Measurements from ENCODE around the gene PPP2R2D. TPM values are rescaled to one million over a fixed set of nuclear protein-coding genes. Genes with fewer than 3 reads are reported as not detected.

Gene PPP2R2D
- total and polyA plus RNA-seq, 4 donors: 15.6 to 51.4 (median 22.0) TPM

GRCh38 chr10:131996466-131997365, 95.9 kb downstream of the PPP2R2D start:
- ATAC-seq (ENCODE audit: insufficient read depth, low FRiP score) (no peak), DNase-seq (no peak)
- peak overlapping the region in 1 of 2 donors; percentile 9 for H3K9ac ChIP-seq (ENCODE audit: insufficient read depth in 1 of 2, low read length in 2 of 2)
- H3K27ac ChIP-seq (ENCODE audit: low read depth in 1 of 2, low read length in 1 of 2): peak overlapping the region in 1 of 2 donors; percentile 82
- H3K36me3 ChIP-seq (ENCODE audit: control insufficient read depth in 4 of 4, insufficient read depth in 4 of 4, low read length in 4 of 4): no peaks in the 10 kb centered on the region
- peaks cover 0 to 5% (median 0%) of the 10 kb centered on the region in 3 donors for H3K27me3 ChIP-seq (ENCODE audit: control insufficient read depth in 3 of 3, insufficient read depth in 3 of 3, low read length in 2 of 3)
- H3K4me1 ChIP-seq (ENCODE audit: control insufficient read depth in 5 of 5, insufficient read depth in 5 of 5, low read length in 5 of 5): peaks cover 4 to 25% (median 13%) of the 10 kb centered on the region in 5 donors
- H3K4me3 ChIP-seq: no peak overlapping the region
- TF ChIP-seq CTCF (IDR thresholded peaks at IDR 0.05; ENCODE audit: control extremely low read depth, extremely low read depth): no peak
- WGBS, 2 donors: 62 to 74% methylated on average over 16 of the region's 16 CpGs
- H3K9me3 ChIP-seq (ENCODE audit: control insufficient read depth in 4 of 4, insufficient read depth in 3 of 4, low read length in 3 of 4): no peaks in the 10 kb centered on the region

GRCh38 chr10:131997366-131998049, 96.7 kb downstream of the PPP2R2D start:
- ATAC-seq (ENCODE audit: insufficient read depth, low FRiP score) (peak; percentile 79), DNase-seq (peak; percentile 88 to 93 (median 90))
- no peak for TF ChIP-seq CTCF (IDR thresholded peaks at IDR 0.05; ENCODE audit: control extremely low read depth, extremely low read depth)
- no peaks in the 10 kb centered on the region for H3K36me3 ChIP-seq (ENCODE audit: control insufficient read depth in 4 of 4, insufficient read depth in 4 of 4, low read length in 4 of 4)
- WGBS, 2 donors: 33 to 53% methylated on average over 13 of the region's 13 CpGs
- H3K9ac ChIP-seq (ENCODE audit: insufficient read depth in 1 of 2, low read length in 2 of 2): peak overlapping the region; percentile 9 to 51
- no peaks in the 10 kb centered on the region for H3K9me3 ChIP-seq (ENCODE audit: control insufficient read depth in 4 of 4, insufficient read depth in 3 of 4, low read length in 3 of 4)
- peak overlapping the region; percentile 23 to 93 for H3K27ac ChIP-seq (ENCODE audit: low read depth in 1 of 2, low read length in 1 of 2)
- no peak overlapping the region for H3K4me3 ChIP-seq
- peaks cover 4 to 25% (median 13%) of the 10 kb centered on the region in 5 donors for H3K4me1 ChIP-seq (ENCODE audit: control insufficient read depth in 5 of 5, insufficient read depth in 5 of 5, low read length in 5 of 5)
- peaks cover 0 to 4% (median 0%) of the 10 kb centered on the region in 3 donors for H3K27me3 ChIP-seq (ENCODE audit: control insufficient read depth in 3 of 3, insufficient read depth in 3 of 3, low read length in 2 of 3)

DNA sequence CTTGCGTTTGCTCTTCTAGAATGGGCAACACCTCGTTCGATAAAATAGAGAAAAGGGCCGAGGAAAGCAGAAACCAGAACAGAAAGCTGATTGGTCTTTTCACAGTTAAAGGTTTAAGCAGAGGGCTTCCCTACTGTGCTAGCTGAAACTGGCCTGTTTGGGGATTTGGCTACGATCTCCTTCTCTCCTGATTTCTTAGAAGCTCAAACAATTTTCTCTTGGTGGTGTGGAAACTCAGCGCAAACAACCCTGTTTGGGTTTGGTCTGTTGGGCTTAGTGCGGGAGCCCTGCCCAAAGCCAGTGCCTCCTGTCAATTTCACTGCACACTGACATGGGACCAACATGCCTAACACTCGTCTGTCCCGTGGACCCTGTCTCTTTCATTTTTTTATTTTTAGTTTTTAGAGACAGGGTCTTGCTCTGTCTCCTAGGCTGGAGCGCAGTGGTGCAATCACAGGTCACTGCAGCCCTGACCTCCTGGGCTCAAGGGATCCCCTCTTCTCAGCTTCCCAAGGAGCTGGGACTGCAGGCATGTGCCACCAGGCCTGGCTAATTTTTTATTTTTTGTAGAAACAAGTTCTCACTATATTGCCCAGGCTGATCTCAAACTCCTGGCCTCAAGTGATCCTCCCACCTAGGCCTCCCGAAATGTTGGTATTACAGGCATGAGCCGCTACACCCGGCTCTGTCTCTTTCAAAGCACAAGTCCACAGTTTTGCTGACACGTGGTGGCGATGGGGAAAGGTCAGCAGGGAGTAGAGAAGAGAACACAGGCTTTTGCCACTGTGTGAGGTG, 97.4 kb downstream of the PPP2R2D start:
- Histone ChIP-seq H3K4me3 (no peak overlapping the region), H3K36me3 (ENCODE audit: control insufficient read depth in 4 of 4, insufficient read depth in 4 of 4, low read length in 4 of 4) (no peaks in the 10 kb centered on the region), H3K9ac (ENCODE audit: insufficient read depth in 1 of 2, low read length in 2 of 2) (peak overlapping the region in 1 of 2 donors; percentile 51), H3K27ac (ENCODE audit: low read depth in 1 of 2, low read length in 1 of 2) (peak overlapping the region; percentile 14 to 93), H3K27me3 (ENCODE audit: control insufficient read depth in 3 of 3, insufficient read depth in 3 of 3, low read length in 2 of 3) (no peaks in the 10 kb centered on the region), H3K4me1 (ENCODE audit: control insufficient read depth in 5 of 5, insufficient read depth in 5 of 5, low read length in 5 of 5) (peaks cover 4 to 25% (median 13%) of the 10 kb centered on the region in 5 donors), H3K9me3 (ENCODE audit: control insufficient read depth in 4 of 4, insufficient read depth in 3 of 4, low read length in 3 of 4) (no peaks in the 10 kb centered on the region)
- no peak for ATAC-seq (ENCODE audit: insufficient read depth, low FRiP score)
- 62 to 73% methylated on average over 15 of the region's 15 CpGs for WGBS, 2 donors
- DNase-seq: no peak
- no peak for TF ChIP-seq CTCF (IDR thresholded peaks at IDR 0.05; ENCODE audit: control extremely low read depth, extremely low read depth)

Data from lung (tissue), 12 donors.